Dermis microvascular lymphatic vessel endothelial cell (primary cell): Measurements from ENCODE around the gene RAB40A. TPM values are rescaled to one million over a fixed set of nuclear protein-coding genes. Genes with fewer than 3 reads are reported as not detected.
"Not testable (repeated sequence)": the region's sequence is repeated elsewhere in the genome, so short reads cannot be mapped to it uniquely, and the experiment has no call there.

Experiments used
- DNase-seq, 2 donors: peaks; one replicate each; pipeline versions ENCODE4 v3.0.0 to v3.0.0-alpha.2; 2010; ENCODE audit warnings: low read depth in 2 of 2
- total RNA-seq: library from RNA; depleted of rRNA; stranded (reverse); fragments of >200 nt; gene quantifications from 2 replicates; pipeline ENCODE4 v1.2.1, GENCODE V29; 2014

Gene RAB40A
- total RNA-seq, 1 donor from 2014 or later = not detected

DNA sequence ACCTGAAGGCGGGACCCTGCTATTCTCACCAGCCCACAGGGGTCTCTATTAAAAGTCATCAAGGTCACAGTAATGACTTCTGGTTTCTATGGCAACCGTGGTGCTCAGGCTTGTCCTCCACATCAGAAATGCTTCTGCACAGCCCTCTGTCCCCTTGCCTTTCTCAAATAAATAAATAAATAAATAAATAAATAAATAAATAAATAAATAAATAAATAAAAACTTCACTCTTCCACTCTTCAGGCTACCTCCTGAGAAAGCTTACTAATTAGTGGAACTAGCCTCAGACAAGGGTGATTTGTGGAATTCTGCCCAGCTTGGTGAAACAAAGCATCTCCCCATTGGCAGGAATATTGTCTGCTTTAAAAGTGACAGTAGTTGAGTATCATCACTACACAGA lies 5.5 kb upstream of the RAB40A start:
- no peak for DNase-seq

DNA sequence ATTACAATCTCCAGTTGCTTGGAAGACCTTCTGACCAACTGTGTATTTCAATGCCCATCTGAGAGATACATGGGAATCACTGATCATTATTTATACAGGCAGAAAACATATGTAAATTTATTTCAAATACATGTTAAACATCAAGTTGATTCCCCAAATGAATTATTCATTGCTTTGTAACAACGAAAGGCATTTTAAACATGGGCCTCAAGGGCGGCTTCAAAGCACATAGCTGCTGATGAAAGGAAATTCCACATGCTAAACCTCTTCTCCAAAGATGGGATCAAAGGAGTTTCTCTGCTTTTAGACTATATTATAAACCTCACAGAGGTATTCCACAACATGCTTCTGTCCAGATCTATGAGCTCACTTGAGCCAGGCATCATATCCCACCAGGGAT lies 4.3 kb upstream of the RAB40A start:
- DNase-seq = no peak

DNA sequence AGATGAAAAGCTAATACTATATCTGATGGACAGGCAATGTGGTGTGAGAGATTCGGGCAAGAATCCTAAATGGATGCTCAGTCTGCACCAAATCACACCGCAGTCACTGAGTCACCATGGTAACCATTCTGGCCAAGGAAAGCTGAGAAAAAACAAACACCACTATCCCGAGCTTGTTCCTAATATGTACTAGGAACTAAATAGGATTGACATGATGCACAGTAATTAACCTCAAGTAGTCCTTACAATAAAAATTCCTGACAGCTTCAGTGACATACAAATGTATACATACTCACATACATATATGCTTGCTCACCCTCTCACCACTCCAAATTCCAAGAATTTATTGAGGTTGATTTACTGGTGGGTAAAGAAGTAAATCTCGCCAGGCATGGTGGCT lies 1.1 kb upstream of the RAB40A start:
- DNase-seq = no peak

DNA sequence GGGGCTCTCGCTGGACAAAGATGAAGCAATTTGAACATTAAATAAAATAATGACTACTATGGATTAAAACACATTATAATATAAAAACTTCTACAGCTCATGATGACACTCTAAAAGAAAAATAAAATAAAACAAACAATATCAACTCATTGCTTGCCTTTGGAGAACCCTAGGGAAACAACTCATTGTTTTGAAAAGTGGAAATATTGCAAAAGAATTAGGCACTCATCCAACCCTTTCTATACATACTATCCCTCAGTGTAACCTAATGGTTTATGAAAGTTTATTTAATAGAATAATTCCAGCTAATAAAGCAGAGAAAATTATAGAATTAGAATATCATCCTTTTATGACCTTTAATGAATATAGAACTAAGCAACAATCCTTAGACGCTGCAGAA lies 718 bp downstream of the RAB40A start:
- no peak for DNase-seq

DNA sequence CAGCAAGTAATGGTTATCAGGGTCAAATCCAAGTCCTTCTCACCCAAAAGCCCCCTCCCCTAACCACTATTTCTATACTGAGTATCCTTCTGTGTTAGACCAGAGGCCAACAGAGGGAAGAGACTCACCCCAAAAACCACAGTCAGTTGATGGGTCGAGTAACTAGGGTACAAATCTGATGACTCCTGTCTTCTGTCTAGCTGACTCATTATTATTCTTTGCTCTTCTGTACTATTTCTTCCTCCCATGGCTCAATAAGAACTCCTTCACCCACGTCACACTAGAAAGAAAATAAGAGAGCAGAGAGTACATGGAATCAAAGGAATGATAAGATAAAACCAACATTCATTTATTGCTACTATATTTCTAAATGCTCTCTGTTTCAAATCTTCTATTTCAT lies 2.0 kb downstream of the RAB40A start:
- DNase-seq = no peak

DNA sequence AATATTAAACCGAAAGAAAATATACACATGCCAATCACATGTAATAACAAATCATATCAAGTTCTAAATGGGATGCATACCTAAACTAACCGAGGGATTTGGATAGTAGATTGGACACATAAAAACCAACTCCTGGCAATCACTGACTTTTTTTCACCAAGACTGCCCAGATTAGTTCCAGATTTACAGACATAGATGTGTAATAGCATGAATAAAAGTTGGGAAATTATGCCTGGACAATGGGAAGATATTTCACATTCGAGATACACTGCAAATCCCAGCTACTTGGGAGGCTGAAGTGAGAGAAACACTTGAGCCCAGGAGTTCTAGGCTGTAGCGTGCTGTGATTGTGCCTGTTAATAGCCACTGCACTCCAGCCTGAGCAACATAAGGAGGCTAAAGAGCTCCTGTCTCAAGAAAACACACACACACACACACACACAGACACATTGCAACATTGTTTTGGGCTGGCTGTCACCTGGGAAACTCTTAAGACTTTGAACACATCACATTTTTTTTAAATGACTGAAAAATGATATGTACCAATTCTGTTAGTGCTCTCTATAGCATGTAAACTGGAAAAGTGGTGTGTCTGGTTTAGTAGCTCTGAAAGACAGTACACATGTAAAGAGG lies 5.7 kb downstream of the RAB40A start:
- no peak for DNase-seq

DNA sequence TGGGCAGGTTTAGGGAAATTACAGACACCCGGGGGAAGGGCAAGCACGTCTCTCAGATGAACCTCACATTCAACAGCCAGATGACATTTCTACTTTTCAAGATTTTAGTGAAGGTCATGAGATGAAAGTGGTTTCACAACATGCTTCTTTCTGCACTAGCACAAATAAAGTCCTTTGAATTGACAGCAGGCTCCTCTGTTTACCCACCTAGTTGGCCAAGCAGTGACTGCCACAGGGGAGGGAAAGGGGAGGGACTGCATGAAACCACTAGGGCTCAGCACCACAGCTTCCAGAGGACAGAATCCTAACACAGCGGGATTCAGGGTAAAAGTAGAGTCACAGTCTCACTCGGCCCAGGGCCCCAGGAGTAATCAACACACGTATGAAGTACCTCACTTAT lies 6.2 kb downstream of the RAB40A start:
- no peak for DNase-seq

DNA sequence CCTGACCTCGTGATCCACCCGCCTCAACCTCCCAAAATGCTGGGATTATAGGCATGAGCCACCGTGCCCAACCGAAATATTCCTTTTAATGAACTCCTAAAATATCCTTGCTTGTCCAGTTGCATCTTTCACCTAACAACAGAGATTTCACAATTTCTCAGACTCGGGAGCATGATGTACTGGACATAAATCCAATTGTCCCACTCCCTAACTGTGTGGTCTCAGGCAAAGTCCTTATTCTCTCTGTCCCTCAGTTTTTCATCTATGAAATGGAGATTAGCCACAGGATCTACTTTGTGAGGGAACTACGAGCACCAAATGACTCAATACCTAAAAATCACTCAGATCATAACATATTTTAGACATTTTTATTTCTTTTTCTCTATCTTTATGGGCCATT lies 9.3 kb downstream of the RAB40A start:
- no peak for DNase-seq

DNA sequence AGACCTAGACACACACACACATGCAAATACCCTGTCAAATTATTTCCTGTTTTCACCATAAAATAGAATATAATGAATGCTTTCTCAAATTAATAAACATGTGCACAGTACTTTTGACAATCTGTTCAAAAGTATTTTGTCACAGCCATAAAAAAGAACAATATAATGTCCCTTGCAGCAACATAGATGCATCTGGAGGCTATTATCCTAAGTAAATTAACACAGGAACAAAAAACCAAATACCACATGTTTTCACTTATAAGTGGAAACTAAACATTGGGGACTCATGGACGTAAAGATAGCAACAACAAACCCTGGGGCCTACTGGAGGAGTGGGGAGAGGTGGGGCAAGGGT lies 15.5 kb downstream of the RAB40A start:
- no peak for DNase-seq

DNA sequence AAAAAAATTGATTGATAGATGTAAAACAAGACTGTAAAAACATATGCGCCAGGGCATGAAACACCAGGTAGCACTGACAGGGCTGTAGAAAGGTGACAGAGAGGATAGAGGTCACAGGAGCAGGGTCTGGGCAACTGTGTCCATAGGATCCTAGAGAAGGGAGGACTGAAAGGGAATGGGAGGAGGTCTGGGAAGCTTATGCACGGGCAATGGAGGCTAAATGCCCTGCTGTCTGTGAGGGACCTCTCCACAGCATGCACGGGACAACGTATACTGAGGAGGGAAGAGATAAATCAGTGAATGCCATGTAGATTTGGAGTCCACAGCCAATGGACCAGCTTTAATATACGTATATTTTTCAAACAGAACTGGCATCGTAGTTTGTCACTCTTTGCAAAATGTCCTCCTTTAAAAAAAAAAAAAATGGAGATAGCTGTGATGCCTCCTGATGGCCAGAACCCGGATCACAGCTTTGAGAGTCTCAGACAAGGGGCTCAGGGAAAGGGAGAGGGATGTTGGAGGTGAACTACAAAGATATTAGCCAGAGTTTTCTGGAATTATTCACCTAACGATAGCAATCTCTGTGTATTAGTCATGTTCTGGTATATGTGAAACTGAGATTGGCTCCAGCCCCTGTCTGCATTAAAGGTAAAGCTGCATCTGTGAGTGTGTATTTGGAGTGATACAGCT lies 16.0 kb downstream of the RAB40A start:
- no peak for DNase-seq

DNA sequence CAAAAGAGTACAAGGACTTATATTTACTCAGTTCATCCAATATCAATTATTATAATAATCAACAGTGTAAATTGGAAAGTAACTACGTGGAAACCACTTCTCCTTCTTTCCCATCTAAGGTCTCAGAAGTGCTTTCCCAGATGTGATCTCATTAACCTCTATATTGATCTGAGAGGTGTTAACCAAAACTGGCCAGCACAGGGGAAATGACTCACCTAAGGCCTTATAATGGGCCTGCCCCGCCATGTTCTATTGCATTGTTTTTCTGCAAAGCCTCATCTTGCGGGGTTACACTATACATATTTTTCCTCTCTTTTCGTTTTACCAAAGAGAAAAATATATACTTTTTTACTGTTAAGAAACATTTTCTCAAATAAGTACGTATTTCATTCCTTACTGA lies 20.5 kb downstream of the RAB40A start:
- DNase-seq = peak in 1 of 2 donors; percentile 0

DNA sequence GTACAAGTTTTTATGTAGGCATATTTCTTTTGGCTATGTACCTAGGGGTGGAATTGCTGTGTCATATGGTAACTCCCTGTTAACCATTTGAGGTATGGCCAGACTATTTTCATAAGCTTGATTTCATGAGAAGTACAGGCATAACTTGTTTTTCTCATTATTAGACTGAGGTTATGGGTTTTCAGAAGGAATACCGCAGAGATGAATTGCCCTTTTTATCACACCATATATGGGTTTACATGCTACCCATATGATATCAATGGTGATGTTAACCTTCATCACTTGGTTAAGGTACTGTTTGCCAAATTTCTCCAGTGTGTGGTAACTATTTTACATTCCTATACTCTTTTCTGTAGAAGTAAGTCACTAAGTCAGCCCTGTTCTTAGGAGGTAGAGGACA lies 23.5 kb downstream of the RAB40A start:
- no peak for DNase-seq

DNA sequence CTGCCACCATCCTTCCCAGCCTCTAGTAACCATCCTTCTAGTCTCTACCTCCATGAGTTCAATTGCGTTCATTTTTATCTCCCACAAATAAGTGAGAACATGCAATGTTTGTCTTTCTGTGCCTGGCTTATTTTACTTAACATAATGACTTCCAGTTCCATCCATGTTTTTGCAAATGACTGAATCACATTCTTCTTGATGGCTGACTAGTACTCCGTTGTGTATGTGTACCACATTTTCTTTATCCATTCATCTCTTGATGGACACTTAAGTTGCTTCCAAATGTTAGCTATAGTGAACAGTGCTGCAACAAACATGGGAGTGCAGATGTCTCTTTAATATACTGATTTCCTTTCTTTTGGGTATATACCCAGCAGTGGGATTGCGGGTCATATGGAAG lies 25.7 kb downstream of the RAB40A start:
- not testable (repeated sequence) for DNase-seq

DNA sequence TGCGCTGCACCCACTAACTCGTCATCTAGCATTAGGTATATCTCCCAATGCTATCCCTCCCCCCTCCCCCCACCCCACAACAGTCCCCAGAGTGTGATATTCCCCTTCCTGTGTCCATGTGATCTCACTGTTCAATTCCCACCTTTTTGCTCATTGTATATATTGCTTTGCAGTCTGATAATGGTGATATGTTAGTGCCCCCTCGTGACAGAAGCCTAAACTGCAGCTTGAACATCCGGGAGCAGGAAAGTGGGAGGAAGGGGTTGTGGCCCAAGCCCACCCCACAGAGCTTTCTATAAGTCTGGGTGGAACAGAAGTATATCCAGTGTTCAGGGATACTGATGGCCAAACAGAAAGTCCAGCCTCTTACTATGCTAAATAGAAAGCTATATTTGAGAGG lies 29.6 kb downstream of the RAB40A start:
- DNase-seq = peak; percentile 21 to 34

DNA sequence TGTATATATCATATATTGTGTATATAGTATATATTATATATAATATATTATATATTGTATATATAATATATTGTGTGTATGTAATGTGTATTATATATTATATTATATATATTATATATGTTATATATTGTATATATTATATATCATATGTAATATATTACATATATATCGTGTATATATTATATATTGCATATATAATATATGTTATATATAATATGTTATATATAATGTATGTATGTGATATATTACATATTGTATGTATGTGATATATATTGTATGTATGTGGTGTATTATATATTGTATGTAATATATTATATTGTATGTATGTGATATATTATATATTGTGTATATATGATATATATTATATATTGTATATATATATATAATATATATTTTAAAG lies 30.5 kb downstream of the RAB40A start:
- no peak for DNase-seq

DNA sequence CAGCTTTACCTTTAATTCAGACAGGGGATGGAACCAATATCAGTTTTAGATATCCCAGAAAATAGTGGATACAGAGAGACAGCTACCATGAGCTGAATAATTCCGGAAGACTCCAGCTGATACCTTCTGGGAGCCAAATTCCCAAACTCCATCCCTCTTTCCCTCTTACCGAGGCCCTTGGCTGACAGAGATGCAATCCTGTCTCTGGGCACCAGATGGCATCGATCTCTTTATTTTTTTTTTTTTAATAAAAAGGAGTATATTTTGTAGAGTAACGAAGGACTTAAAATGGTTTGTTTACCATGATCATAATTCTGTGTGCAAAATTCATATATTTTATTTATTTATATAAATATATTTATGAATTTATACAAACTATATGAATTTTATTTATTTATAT lies 31.0 kb downstream of the RAB40A start:
- DNase-seq = peak in 1 of 2 donors; percentile 6

DNA sequence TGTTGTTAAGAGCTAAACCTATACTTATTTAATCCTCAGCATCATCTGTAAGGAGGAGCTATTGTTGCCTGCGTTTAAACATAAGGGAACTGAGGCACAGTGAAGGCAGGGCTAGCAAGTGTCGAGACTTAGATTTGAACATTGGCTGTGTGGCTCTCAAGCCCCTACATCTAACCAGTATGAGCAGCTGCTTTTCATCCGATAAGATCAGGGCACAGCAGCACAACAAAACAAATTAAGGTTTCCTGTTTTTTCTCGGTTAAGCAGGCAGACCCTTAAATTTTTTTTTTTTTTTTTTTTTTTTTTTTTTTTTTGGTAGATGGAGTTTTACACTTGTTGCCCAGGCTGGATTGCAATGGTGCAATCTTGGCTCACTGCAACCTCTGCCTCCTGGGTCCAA lies 35.6 kb downstream of the RAB40A start:
- DNase-seq = no peak

DNA sequence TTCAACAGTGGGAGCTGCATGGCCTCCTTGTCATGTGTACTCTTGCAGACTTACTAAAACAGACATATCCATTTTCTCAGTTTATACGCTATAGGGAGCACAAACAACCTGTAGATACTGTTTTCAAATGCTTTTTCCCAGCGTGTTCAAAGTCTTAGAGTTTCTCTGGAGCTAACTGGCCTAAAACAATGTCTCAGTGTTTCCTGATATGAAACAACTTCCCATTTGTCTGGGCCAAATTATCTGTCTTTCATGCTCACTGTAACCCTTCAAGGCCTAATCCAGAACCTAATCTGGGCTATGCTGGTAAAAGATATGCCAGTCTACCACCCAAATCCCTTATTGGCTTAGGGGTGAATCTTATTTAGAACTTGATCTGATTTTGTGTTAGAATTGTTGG lies 38.8 kb downstream of the RAB40A start:
- DNase-seq = no peak

DNA sequence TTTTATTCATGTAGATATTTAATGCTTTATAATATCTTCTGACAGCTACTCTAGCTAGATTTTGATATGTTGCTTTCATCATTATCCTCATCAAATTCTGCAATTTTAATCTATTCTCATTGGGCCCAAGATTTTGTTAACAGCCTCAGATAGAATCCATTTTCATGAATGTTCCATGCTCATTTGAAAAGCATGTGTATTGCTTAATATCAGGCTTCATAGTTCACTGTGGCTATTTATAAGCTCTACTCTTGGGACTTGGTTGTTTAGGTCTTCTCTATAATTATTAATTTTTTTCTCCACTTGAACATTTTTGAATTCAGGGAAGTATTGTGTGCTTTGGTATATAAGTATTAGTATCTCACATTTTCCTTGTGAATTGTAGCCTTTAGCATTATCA lies 41.8 kb downstream of the RAB40A start:
- DNase-seq = no peak

DNA sequence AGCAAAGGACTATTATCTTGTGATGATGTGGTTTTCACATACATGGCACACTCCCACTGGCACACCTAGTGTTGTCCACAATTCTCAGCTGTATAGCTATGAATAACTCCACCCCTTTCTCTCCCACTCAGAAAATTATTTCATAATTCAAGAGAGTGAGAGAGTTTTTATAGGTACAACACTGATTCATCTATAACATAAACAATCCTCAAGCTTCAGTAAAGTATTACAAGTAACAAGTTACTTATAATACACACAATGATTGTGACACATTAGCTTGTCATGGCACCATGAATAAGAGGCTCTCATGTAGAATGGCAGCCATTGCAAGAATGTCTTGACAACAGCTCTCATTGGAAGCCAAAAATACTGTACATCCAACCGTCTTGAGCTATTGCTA lies 43.9 kb downstream of the RAB40A start:
- no peak for DNase-seq

DNA sequence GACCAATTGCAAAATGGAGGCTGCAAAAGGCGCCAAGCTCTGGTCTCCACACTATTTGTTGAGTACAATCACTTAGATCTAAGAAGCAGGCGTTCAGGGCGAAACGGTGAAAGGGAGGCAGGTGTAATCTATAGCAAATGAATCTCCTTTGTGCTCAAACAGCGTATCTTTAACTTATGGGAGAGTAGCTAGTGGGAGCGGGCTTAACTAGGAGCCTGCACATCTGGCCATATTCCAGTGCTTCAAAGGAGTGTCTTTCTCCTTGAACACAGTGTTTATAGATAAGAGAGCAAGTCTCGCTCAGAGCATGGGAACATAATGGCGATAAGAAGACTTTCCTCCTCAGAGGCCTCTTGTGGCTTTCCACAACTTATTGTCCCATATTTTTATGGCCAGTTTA lies 49.3 kb downstream of the RAB40A start:
- DNase-seq = not testable (repeated sequence)

DNA sequence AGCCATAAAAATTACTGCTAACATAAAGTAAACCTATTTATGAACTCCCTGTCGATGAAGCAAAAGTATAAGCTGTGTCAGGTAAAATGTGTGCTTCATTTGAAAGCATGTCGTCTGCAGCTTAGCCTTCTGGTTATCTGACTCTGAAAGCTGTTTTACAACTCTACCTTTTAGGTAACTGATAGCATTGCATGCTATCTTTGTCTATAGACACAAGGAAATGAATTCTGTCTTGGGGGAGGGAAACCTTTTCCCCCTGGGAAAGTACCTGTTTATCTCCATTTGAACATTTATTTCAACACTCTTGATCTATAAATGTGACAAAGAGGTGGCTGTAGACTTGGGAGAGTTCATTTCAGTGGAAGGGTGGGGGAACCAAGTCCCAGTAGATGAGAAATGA lies 51.4 kb downstream of the RAB40A start:
- no peak for DNase-seq

DNA sequence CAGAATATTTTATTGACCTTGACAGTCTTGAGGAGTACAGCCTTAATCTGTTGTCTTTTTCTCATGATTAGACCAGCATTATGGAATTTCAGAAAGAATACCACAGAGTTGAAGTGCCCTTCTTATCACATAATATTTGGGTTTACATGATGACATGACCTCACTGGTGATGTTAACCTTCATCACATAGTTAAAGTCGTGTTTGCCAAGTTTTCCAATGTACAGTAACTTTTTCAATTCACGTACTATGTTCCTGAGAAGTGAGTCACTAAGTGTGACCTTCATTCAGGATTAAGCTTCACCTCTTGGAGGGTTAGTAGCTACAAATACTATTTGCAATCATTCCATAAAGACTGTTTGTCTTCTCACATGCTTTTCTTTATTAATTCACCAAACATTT lies 52.1 kb downstream of the RAB40A start:
- DNase-seq = no peak

DNA sequence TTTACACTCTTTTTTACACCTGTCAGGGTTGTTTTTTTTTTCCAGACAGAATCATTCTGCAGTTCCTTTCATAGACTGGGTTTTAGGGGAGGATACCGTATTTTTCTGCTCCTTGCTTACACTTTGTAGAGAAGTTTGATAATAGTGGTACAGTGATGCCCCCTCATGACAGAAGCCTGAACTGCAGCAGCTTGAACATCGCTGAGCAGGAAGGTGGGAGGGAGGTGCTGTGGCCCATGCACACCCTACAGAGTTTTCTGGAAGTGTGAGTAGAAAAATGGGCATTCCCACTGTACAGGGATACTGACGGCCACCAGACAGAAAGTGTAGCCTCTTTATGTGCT lies 54.5 kb downstream of the RAB40A start:
- DNase-seq = peak; percentile 59 to 74
